ENCODE data around the gene NXPH2. TPM values are rescaled to one million over a fixed set of nuclear protein-coding genes. Genes with fewer than 3 reads are reported as not detected.

NXPH2 gene
- total and polyA plus RNA-seq, 9 of the 15 experiments (the other 6 are each of a cell fraction or from before 2014, with no cell fraction given): not detected

DNA sequence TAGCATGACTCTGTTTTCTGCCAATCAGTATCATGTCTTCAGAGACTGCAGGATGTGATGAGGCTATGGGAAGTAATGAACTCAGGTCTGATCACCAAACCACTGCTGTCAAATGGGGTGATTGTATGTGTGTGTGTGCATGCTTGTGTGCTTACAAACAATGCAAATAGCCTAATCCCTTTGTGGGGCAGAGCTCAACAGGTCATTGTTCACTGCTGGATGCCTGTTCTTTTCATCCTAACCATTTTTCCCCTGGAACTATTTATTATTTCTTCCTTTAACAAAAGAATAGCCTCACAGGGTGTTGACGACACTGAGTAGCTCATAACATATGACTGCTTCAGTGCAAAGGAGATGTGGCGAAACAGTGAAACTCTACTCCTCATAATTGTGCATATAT is 55.9 kb downstream of the NXPH2 start:
- H3K4me2 ChIP-seq (ENCODE audit: insufficient read depth, low read length): no peak overlapping the region
- FAIRE-seq: no peak

More for the DNA sequence above, 55.9 kb downstream of the NXPH2 start:
- no peak for DNase-seq (ENCODE audit: extremely low read depth in 1 of 4, low spot score in 3 of 4)
- intact Hi-C loops (cut with micrococcal nuclease) (no loop called here), in situ Hi-C loops (cut with MboI) (no loop called here)
- BruUV-seq (replicated peaks): no TSS peak
- no peak overlapping the region for H2AFZ ChIP-seq (ENCODE audit: low read depth, low read length)
- H3K9ac ChIP-seq (ENCODE audit: insufficient read depth in 1 of 2, low read depth in 2 of 2, low read length in 2 of 2): no peak overlapping the region
- ChIA-PET CTCF (ENCODE audit: low intra/inter-chr PET ratio) (no interaction called here), POLR2A (no interaction called here)
- H3K9me1 ChIP-seq (ENCODE audit: control insufficient read depth, insufficient read depth, low read length): no peaks in the 10 kb centered on the region
- no peak overlapping the region for H3K27ac ChIP-seq (ENCODE audit: extremely low read depth, low read depth, low read length)
- H3K9me3 ChIP-seq (replicated peaks; ENCODE audit: control insufficient read depth, insufficient read depth, low read depth, low read length): no peaks in the 10 kb centered on the region
- H3K27me3 ChIP-seq (ENCODE audit: control insufficient read depth in 2 of 2, insufficient read depth in 2 of 2, low read length in 2 of 2): peaks cover 0 to 4% of the 10 kb centered on the region in 2 experiments; a peak in 1 of 5 replicates
- no peak for TF ChIP-seq HDAC2 (IDR thresholded peaks at IDR 0.05)
- TF ChIP-seq, protein P1, sequence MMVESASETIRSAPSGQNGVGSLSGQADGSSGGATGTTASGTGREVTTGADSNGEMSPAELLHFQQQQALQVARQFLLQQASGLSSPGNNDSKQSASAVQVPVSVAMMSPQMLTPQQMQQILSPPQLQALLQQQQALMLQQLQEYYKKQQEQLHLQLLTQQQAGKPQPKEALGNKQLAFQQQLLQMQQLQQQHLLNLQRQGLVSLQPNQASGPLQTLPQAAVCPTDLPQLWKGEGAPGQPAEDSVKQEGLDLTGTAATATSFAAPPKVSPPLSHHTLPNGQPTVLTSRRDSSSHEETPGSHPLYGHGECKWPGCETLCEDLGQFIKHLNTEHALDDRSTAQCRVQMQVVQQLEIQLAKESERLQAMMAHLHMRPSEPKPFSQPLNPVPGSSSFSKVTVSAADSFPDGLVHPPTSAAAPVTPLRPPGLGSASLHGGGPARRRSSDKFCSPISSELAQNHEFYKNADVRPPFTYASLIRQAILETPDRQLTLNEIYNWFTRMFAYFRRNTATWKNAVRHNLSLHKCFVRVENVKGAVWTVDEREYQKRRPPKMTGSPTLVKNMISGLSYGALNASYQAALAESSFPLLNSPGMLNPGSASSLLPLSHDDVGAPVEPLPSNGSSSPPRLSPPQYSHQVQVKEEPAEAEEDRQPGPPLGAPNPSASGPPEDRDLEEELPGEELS (CRISPR knock-in tag; IDR thresholded peaks at IDR 0.05; ENCODE audit: borderline replicate concordance): no peak
- no peak for TF ChIP-seq ZNF644 (tag; IDR thresholded peaks at IDR 0.05; ENCODE audit: low read depth)
- TF ChIP-seq ESRRA (IDR thresholded peaks at IDR 0.05; ENCODE audit: borderline replicate concordance, low read depth): no peak
- TF ChIP-seq, protein P2, sequence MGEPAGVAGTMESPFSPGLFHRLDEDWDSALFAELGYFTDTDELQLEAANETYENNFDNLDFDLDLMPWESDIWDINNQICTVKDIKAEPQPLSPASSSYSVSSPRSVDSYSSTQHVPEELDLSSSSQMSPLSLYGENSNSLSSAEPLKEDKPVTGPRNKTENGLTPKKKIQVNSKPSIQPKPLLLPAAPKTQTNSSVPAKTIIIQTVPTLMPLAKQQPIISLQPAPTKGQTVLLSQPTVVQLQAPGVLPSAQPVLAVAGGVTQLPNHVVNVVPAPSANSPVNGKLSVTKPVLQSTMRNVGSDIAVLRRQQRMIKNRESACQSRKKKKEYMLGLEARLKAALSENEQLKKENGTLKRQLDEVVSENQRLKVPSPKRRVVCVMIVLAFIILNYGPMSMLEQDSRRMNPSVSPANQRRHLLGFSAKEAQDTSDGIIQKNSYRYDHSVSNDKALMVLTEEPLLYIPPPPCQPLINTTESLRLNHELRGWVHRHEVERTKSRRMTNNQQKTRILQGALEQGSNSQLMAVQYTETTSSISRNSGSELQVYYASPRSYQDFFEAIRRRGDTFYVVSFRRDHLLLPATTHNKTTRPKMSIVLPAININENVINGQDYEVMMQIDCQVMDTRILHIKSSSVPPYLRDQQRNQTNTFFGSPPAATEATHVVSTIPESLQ (CRISPR knock-in tag; IDR thresholded peaks at IDR 0.05): no peak
- no peak for TF ChIP-seq MYBL2 (IDR thresholded peaks at IDR 0.05; ENCODE audit: low read depth)
- TF ChIP-seq MYBL2 (CRISPR knock-in tag; IDR thresholded peaks at IDR 0.05; ENCODE audit: borderline replicate concordance): no peak
- TF ChIP-seq, protein P3, sequence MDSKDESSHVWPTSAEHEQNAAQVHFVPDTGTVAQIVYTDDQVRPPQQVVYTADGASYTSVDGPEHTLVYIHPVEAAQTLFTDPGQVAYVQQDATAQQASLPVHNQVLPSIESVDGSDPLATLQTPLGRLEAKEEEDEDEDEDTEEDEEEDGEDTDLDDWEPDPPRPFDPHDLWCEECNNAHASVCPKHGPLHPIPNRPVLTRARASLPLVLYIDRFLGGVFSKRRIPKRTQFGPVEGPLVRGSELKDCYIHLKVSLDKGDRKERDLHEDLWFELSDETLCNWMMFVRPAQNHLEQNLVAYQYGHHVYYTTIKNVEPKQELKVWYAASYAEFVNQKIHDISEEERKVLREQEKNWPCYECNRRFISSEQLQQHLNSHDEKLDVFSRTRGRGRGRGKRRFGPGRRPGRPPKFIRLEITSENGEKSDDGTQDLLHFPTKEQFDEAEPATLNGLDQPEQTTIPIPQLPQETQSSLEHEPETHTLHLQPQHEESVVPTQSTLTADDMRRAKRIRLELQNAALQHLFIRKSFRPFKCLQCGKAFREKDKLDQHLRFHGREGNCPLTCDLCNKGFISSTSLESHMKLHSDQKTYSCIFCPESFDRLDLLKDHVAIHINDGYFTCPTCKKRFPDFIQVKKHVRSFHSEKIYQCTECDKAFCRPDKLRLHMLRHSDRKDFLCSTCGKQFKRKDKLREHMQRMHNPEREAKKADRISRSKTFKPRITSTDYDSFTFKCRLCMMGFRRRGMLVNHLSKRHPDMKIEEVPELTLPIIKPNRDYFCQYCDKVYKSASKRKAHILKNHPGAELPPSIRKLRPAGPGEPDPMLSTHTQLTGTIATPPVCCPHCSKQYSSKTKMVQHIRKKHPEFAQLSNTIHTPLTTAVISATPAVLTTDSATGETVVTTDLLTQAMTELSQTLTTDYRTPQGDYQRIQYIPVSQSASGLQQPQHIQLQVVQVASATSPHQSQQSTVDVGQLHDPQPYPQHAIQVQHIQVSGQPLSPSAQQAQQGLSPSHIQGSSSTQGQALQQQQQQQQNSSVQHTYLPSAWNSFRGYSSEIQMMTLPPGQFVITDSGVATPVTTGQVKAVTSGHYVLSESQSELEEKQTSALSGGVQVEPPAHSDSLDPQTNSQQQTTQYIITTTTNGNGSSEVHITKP (IDR thresholded peaks at IDR 0.05; ENCODE audit: partially characterized antibody): no peak
- TF ChIP-seq ZBTB8A (IDR thresholded peaks at IDR 0.05; ENCODE audit: partially characterized antibody): no peak
- TF ChIP-seq, protein P4, sequence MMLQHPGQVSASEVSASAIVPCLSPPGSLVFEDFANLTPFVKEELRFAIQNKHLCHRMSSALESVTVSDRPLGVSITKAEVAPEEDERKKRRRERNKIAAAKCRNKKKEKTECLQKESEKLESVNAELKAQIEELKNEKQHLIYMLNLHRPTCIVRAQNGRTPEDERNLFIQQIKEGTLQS (IDR thresholded peaks at IDR 0.05): no peak
- TF ChIP-seq, protein P4 (CRISPR knock-in tag; conservative IDR thresholded peaks at IDR 0.05): no peak
- TF ChIP-seq, protein P5, sequence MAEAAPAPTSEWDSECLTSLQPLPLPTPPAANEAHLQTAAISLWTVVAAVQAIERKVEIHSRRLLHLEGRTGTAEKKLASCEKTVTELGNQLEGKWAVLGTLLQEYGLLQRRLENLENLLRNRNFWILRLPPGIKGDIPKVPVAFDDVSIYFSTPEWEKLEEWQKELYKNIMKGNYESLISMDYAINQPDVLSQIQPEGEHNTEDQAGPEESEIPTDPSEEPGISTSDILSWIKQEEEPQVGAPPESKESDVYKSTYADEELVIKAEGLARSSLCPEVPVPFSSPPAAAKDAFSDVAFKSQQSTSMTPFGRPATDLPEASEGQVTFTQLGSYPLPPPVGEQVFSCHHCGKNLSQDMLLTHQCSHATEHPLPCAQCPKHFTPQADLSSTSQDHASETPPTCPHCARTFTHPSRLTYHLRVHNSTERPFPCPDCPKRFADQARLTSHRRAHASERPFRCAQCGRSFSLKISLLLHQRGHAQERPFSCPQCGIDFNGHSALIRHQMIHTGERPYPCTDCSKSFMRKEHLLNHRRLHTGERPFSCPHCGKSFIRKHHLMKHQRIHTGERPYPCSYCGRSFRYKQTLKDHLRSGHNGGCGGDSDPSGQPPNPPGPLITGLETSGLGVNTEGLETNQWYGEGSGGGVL (CRISPR knock-in tag; IDR thresholded peaks at IDR 0.05): no peak
- H3K36me3 ChIP-seq (ENCODE audit: control insufficient read depth, insufficient read depth, low read length): no peaks in the 10 kb centered on the region
- H4K20me1 ChIP-seq (replicated peaks; ENCODE audit: control insufficient read depth, insufficient read depth, low read length): no peaks in the 10 kb centered on the region
- 0% methylated on average over 2 of the region's 2 CpGs for whole genome bisulfite sequencing (ENCODE audit: insufficient coverage, low coverage, missing lambda C conversion rate)
- no peak overlapping the region for H3K4me3 ChIP-seq
- no peaks in the 10 kb centered on the region for H3K79me2 ChIP-seq (ENCODE audit: control insufficient read depth, insufficient read depth, low read length)
- ATAC-seq: no peak
- H3K4me1 ChIP-seq (replicated peaks in 1 of 2; ENCODE audit: control insufficient read depth in 2 of 2, insufficient read depth in 2 of 2, low read length in 2 of 2): no peaks in the 10 kb centered on the region
